B cell (primary cell): ENCODE results near the gene CEP41.

Experiments used
- CTCF ChIP-seq: fragments of 200-600 bp; IDR thresholded peaks from one replicate; pipeline ENCODE4 v1.8.0; 2022; ENCODE audit warnings: antibody characterized with exemption, mild to moderate bottlenecking
- EZH2 ChIP-seq: IDR thresholded peaks from 2 replicates; pipeline ENCODE4 v1.6.1; 2012; ENCODE audit warnings: borderline replicate concordance, low read depth, mild to moderate bottlenecking, moderate library complexity, low read length; ENCODE audit not compliant: insufficient read depth, poor library complexity, severe bottlenecking

GRCh38 chr7:130473289-130473688 is 32.5 kb upstream of the CEP41 start:
- TF ChIP-seq CTCF (no peak), EZH2 (no peak)
